Colonic mucosa (tissue), 4 donors: ENCODE results near the gene CACNA2D2. TPM values are rescaled to one million over a fixed set of nuclear protein-coding genes. Genes with fewer than 3 reads are reported as not detected.

ENCODE experiments used
- DNase-seq: peaks from one replicate; pipeline ENCODE4 v3.0.0-alpha.2; 2020
- H3K27ac ChIP-seq: fragments of 200-600 bp; one replicate; pipeline ENCODE4 v1.8.0; 2021
- H3K27me3 ChIP-seq: fragments of 200-600 bp; one replicate; pipeline ENCODE4 v1.8.0; 2021
- H3K36me3 ChIP-seq: fragments of 200-600 bp; one replicate; pipeline ENCODE4 v1.8.0; 2021
- H3K4me1 ChIP-seq: fragments of 200-600 bp; one replicate; pipeline ENCODE4 v1.8.0; 2021; ENCODE audit warnings: mild to moderate bottlenecking
- H3K4me3 ChIP-seq: fragments of 200-600 bp; one replicate; pipeline ENCODE4 v1.8.0; 2021
- H3K9ac ChIP-seq, 2 donors: one replicate each; pipeline ENCODE4 v1.7.0; 2013; ENCODE audit warnings: control low read depth in 2 of 2, low read depth in 2 of 2, low read length in 2 of 2
- H3K9me3 ChIP-seq: fragments of 200-600 bp; one replicate; pipeline ENCODE4 v1.8.0; 2021
- intact Hi-C: fragments of 100-400 bp; cut with DNase I; formaldehyde crosslinking; loops from one replicate; pipeline ENCODE4 v1.14.1; 2022
- total RNA-seq, 2 donors: library from RNA; stranded (reverse); fragmentation: NEBNext Ultra II Directional in 1 of 2; extraction: Animal tissue kit (Norgen Biotek cat#: 25700) in 1 of 2; gene quantifications; one replicate each; pipeline ENCODE4 v1.2.1, GENCODE V29; 2021
- TF ChIP-seq, protein P1 (sequence below): fragments of 200-600 bp; IDR thresholded peaks from one replicate; pipeline ENCODE4 v1.8.0; 2022; ENCODE audit warnings: antibody characterized with exemption, mild to moderate bottlenecking
- donor health status: healthy.
- donor health status: DM: no; HTN: no; CAD: no.
- donor health status: DM: no; HTN: no; CAD: no.

Gene CACNA2D2
- total RNA-seq, 2 donors from 2014 or later: 2.4 to 3.3 TPM

DNA sequence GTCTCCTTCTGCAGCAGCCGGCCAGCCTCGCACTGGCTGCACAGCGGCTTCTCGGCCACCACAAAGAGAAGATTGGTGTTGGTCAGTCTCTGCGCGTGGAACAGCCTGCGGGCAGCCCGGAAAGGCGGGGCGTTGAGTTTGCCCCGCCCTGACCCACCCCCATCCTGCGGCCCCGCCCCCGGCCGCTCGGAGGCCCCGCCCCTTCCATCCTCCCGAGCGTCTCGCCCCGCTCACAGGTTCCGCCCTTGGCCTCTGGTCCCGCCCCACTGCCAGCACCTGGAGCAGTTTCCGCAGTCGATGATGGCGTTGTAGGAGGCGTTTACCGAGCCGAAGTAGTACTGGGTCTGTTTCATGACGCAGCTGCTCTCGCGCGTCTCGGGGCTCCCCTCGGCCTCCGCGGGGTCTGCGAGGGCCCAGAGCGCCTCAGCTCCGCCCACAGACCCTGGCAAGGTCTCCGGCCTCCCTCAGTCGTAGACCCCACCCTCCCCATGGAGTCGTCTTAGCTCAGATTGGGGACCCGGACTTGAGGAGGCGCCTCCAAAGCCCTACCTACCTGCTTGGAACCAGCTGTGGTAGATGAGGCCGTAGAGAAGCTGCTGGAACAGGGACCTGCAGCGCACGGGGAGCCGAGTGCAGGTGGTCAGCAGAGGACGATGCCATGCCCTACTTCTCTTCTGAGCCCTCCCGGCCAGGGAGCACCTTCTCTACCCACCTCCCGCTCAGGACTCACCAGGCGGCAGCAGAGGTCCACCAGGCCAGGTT, 138.2 kb downstream of the CACNA2D2 start:
- H3K27me3 ChIP-seq: no peaks in the 10 kb centered on the region
- H3K4me1 ChIP-seq: no peaks in the 10 kb centered on the region
- no peaks in the 10 kb centered on the region for H3K9me3 ChIP-seq
- H3K36me3 ChIP-seq: no peaks in the 10 kb centered on the region
- H3K27ac ChIP-seq: peak overlapping the region; percentile 70
- TF ChIP-seq, protein P1, sequence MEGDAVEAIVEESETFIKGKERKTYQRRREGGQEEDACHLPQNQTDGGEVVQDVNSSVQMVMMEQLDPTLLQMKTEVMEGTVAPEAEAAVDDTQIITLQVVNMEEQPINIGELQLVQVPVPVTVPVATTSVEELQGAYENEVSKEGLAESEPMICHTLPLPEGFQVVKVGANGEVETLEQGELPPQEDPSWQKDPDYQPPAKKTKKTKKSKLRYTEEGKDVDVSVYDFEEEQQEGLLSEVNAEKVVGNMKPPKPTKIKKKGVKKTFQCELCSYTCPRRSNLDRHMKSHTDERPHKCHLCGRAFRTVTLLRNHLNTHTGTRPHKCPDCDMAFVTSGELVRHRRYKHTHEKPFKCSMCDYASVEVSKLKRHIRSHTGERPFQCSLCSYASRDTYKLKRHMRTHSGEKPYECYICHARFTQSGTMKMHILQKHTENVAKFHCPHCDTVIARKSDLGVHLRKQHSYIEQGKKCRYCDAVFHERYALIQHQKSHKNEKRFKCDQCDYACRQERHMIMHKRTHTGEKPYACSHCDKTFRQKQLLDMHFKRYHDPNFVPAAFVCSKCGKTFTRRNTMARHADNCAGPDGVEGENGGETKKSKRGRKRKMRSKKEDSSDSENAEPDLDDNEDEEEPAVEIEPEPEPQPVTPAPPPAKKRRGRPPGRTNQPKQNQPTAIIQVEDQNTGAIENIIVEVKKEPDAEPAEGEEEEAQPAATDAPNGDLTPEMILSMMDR: no peak
- intact Hi-C loops: loop anchor here (5.0 kb wide), 1 partner anchor 182 kb away; no protein-coding TSS in a partner anchor
- H3K9ac ChIP-seq: peak overlapping the region; percentile 62 to 84
- H3K4me3 ChIP-seq: peak overlapping the region; percentile 66
- DNase-seq: peak; percentile 97

DNA sequence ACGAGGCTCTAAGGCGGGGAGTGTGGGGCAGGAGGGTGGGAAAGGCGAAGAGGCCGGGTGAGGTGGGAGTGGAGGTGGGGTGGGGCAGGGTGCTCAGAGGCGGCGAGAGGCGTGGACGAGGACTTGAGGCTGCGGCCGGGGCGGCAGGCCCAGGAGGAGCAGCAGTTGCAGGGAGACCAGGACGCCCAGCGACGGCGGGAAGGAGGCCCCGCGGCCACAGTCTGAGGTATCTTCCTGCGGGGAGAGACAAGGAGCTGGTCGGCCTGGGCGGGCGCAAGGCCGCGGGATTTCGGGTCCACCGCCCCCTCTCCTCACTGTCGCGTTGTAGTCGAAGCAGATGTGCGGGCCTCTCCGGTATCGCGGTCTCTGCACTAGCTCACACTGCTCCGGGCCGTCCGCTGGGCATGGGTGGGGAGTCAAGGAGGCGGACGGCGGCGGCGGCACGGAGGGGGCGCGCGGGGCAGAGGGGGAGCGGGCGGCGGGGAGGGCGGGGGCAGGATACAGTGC, 138.8 kb downstream of the CACNA2D2 start:
- Histone ChIP-seq H3K27ac (no peak overlapping the region), H3K9ac (peak overlapping the region in 1 of 2 donors; percentile 67), H3K27me3 (no peaks in the 10 kb centered on the region), H3K36me3 (no peaks in the 10 kb centered on the region), H3K9me3 (no peaks in the 10 kb centered on the region), H3K4me1 (no peaks in the 10 kb centered on the region), H3K4me3 (peak overlapping the region; percentile 66)
- TF ChIP-seq, protein P1: no peak
- peak; percentile 51 for DNase-seq
- intact Hi-C loops: loop anchor here (5.0 kb wide), 1 partner anchor 183 kb away; no protein-coding TSS in a partner anchor

DNA sequence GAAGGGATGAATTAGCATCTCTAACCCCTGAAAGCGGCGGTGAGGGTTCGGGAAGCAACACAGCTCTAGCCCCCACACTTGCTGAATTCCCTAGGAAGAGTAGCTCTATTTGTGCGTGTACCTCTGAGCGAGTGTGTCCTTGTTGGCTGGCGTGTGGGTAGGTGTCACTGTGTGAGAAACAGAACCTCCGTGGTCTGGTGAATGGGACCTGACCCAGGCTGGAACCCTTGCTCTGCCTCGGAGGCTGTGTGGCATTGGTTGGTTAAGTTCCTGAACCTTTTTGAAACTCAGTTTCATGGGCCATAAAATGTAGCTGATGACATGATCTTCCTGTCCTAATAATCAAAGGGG, 143.7 kb downstream of the CACNA2D2 start:
- TF ChIP-seq, protein P1: no peak
- peaks cover 23% of the 10 kb centered on the region for H3K4me1 ChIP-seq
- H3K36me3 ChIP-seq: peaks cover 6% of the 10 kb centered on the region
- H3K9ac ChIP-seq: peak overlapping the region in 1 of 2 donors; percentile 89
- DNase-seq: no peak
- H3K27me3 ChIP-seq: no peaks in the 10 kb centered on the region
- H3K27ac ChIP-seq: no peak overlapping the region
- H3K4me3 ChIP-seq: peak overlapping the region; percentile 89
- no peaks in the 10 kb centered on the region for H3K9me3 ChIP-seq
- intact Hi-C loops: no loop called here

DNA sequence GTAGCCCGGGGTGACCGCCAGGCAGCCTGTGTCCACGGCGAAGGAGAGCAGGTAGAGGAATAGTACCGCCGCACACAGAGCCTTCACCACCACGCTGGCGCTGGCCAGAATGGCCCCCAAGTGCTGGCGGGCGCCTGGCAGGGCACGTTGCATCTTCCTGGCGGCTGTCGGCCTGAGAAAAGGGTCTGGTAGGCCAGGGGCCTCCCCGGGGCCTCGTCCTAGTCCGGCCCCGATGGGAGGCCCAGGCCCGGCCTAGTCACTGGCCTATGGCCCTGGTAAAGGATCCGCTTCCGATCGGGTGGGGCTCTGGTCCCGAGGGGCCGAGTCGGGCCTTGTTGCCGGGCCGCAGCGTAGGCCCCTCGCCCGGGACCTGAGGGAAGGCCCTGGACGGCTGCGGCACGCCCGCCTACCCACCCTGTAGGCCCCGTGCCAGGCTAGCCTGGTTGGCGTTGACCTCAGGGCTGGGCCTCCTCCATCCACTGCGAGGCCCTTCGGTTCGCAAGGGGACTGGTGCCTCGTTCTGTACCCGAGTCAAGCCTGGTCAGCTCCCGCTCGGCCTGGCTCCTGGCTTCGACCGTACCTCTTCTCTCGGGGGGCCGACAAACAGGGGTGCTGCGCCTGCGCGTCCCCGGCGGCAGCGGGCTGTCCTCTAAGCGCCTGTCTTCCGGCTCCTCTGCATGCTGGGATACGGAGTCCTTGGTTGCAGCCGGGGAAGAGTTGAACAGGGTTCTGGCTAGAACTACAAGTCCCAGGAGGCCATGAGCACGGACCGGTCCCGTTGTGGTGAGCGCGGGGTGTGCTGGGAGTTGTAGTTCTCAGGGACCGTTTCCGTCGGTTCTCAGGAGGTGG, 144.3 kb downstream of the CACNA2D2 start, which contains the start of gene TMEM115:
TSS of gene TMEM115 (minus strand) at position 611 of the 849 bp plus-strand sequence. CDS start at position 153, 458 bp downstream.
- peak; percentile 99 for DNase-seq
- peak within 1 kb of the TSS; percentile 81 for H3K27ac ChIP-seq
- H3K9ac ChIP-seq: peak within 1 kb of the TSS; percentile 89 to 93
- no peaks in the 10 kb centered on the region for H3K27me3 ChIP-seq
- H3K4me3 ChIP-seq: peak within 1 kb of the TSS; percentile 89
- TF ChIP-seq, protein P1: no peak
- H3K9me3 ChIP-seq: no peaks in the 10 kb centered on the region
- H3K4me1 ChIP-seq: peaks cover 23% of the 10 kb centered on the region
- intact Hi-C loops: no loop called here
- peaks cover 8% of the 10 kb centered on the region for H3K36me3 ChIP-seq

DNA sequence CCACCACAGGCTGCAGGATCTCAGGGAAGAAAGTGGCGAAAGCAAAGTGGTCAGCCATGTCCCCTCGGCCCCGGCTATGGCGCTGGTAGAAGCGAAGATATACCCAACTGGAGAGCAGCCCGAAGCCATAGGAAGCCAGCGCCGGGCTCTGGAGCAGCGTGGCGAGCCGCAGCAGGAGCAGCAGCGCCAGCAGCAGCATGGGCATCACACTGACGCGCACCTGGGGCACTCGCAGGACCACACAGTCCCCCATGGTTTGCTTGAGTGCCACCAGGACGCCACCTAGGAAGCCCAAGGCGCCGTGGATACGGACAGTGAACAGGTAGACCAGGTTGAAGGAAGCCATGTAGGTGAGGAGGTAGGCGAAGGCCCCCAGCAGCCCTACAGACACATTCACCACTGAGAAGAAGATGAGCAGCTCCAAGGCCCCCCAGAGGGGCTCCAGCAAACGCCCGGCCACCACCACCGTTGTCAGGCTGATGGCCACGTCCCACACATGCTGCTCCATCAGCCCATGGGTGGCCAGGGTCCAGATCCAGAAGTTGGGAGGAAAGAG, 145.0 kb downstream of the CACNA2D2 start:
- H3K27me3 ChIP-seq: no peaks in the 10 kb centered on the region
- peak overlapping the region; percentile 89 for H3K4me3 ChIP-seq
- no peak for DNase-seq
- intact Hi-C loops: no loop called here
- H3K36me3 ChIP-seq: peaks cover 8% of the 10 kb centered on the region
- H3K27ac ChIP-seq: peak overlapping the region; percentile 81
- TF ChIP-seq, protein P1: no peak
- H3K9me3 ChIP-seq: no peaks in the 10 kb centered on the region
- H3K9ac ChIP-seq: peak overlapping the region; percentile 89 to 93
- peaks cover 23% of the 10 kb centered on the region for H3K4me1 ChIP-seq
